Posterior cingulate gyrus (tissue), 11 donors: Measurements from ENCODE around the gene CDK11A.
A peak's percentile ranks its signal among the peaks of the same experiment; 100 is the strongest.
"Not testable (repeated sequence)": the region's sequence is repeated elsewhere in the genome, so short reads cannot be mapped to it uniquely, and the experiment has no call there.

Source experiments
- DNase-seq, 10 donors: peaks; one replicate each; pipeline versions ENCODE4 v3.0.0 to v3.0.0-alpha.2; 2020 to 2021; ENCODE audit warnings: mixed read lengths in 3 of 10
- intact Hi-C: fragments of 100-400 bp; cut with DNase I; formaldehyde crosslinking; loops from one replicate; pipeline ENCODE4 v1.15.1; 2023

CDK11A gene

GRCh38 chr1:1666526-1666925 is 57.6 kb downstream of the CDK11A start:
- DNase-seq = peak in 3 of 10 donors; percentile 20 to 61 (median 41)
- intact Hi-C loops = no loop called here

GRCh38 chr1:1665815-1666251 is 58.3 kb downstream of the CDK11A start:
- intact Hi-C loops = no loop called here
- DNase-seq = peak in 3 of 10 donors; percentile 55 to 71 (median 62)

GRCh38 chr1:1664941-1665814 is 59.0 kb downstream of the CDK11A start:
- peak in 3 of 10 donors; percentile 33 to 79 (median 50) for DNase-seq
- intact Hi-C loops = no loop called here

DNA sequence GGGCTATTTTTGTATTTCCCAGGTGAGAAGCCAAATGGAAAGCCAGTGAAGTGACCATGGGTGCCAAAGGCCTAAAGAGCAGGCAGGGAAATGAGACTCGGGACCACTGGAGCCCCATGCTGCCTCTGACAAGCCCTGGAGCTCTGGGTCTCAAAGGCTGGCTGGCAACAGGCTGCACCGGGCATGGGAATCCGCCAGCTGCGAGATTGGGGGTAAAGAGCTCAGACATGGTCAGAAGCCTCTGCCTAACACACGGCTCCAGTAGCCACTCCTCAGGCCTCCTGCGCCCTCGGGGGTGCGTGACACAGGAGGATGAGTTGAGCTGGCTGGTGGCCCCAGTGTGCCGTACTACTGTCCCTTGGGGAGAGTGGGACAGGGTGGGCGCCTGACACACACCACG is 59.8 kb downstream of the CDK11A start:
- intact Hi-C loops = not testable (repeated sequence)
- peak in 1 of 10 donors; percentile 14 for DNase-seq

DNA sequence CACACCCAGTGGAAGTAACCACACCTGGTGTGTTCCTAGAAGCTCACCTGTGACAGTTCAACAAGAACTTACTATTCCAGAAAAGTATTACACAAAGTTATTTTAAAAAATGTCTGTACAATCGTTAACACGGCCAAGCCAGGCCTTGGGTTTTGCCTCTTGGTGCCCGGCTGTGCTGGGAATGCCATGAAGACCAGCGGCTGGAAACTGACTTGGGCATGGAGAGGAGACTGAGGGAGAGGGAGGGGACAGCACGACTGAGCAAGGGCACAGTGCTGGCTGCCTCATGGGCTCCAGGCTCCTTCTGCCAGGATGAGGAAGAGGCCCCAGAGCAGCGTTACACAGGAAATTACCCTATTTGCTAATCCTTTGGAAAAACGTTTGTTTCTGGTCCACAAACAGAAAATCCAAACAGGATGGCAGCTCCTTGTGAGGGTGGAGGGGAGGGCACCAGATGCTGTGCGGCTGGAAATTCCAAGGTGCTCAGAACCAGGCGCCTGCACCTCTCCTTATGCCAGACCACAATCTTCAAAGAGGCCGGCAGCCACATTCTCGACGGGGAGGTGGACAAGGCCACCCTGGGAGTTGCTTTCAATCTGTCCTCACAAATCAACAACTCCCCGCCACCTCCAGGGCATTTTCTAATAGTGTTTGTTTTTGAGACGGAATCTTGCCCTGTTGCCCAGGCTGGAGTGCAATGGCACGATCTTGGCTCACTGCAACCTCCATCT is 61.2 kb downstream of the CDK11A start:
- intact Hi-C loops = not testable (repeated sequence)
- peak in 3 of 10 donors; percentile 12 to 71 (median 41) for DNase-seq

- intact Hi-C loops, DNase-seq: not testable (repeated sequence)
Measured at GRCh38 chr1:1662392-1662791, 61.8 kb downstream of the CDK11A start.

GRCh38 chr1:1658583-1659549 is 65.3 kb downstream of the CDK11A start, which contains the start of gene CDK11B:
Gene CDK11B (minus strand): TSS chr1:1659004. CDS start chr1:1657485, 1,519 bp downstream.
- peak; percentile 88 to 98 (median 95) for DNase-seq
- intact Hi-C loops = not testable (repeated sequence)
